T-helper 22 cell (primary cell): ENCODE measurements around the gene PSMB5.
"Not testable (repeated sequence)": the region's sequence is repeated elsewhere in the genome, so short reads cannot be mapped to it uniquely, and the experiment has no call there.

Experiments
- DNase-seq: peaks from one replicate; pipeline ENCODE4 v3.0.0-alpha.2; 2020; ENCODE audit warnings: low read depth

PSMB5 gene

GRCh38 chr14:23013749-23014054 is 21.0 kb downstream of the PSMB5 start:
- not testable (repeated sequence) for DNase-seq

GRCh38 chr14:23013054-23013748 is 21.5 kb downstream of the PSMB5 start:
- DNase-seq: no peak

- DNase-seq: peak; percentile 58
Measured at GRCh38 chr14:23009939-23010726, 24.6 kb downstream of the PSMB5 start, which contains the start of gene C14orf93. C14orf93 (minus strand) TSS chr14:23010143; CDS start chr14:22999023, 11,120 bp downstream.

GRCh38 chr14:23009483-23009938 is 25.2 kb downstream of the PSMB5 start:
- no peak for DNase-seq

GRCh38 chr14:23008831-23009230 is 25.9 kb downstream of the PSMB5 start:
- DNase-seq: no peak

- DNase-seq: peak; percentile 96
Measured at GRCh38 chr14:23006544-23007419, 27.9 kb downstream of the PSMB5 start.

GRCh38 chr14:23006188-23006534 is 28.5 kb downstream of the PSMB5 start:
- DNase-seq: no peak

- DNase-seq: no peak
Measured at GRCh38 chr14:23005451-23006187, 29.1 kb downstream of the PSMB5 start.

- not testable (repeated sequence) for DNase-seq
Measured at GRCh38 chr14:23004274-23004673, 30.4 kb downstream of the PSMB5 start.

GRCh38 chr14:23002592-23002991 is 32.1 kb downstream of the PSMB5 start:
- no peak for DNase-seq

- no peak for DNase-seq
Measured at GRCh38 chr14:23000860-23001259, 33.8 kb downstream of the PSMB5 start.

- no peak for DNase-seq
Measured at GRCh38 chr14:22998329-22999012, 36.2 kb downstream of the PSMB5 start.

GRCh38 chr14:22997676-22998323 is 36.9 kb downstream of the PSMB5 start:
- no peak for DNase-seq

- DNase-seq: no peak
Measured at GRCh38 chr14:22996768-22997654, 37.7 kb downstream of the PSMB5 start.

- DNase-seq: no peak
Measured at GRCh38 chr14:22995889-22996625, 38.6 kb downstream of the PSMB5 start.

- no peak for DNase-seq
Measured at GRCh38 chr14:22994762-22995275, 39.9 kb downstream of the PSMB5 start.

GRCh38 chr14:22993517-22993916 is 41.2 kb downstream of the PSMB5 start:
- DNase-seq: no peak

- no peak for DNase-seq
Measured at GRCh38 chr14:22991852-22992251, 42.8 kb downstream of the PSMB5 start.

GRCh38 chr14:22987291-22987690 is 47.4 kb downstream of the PSMB5 start:
- no peak for DNase-seq
